Activated T-cell treated with anti-CD3 and anti-CD28 coated beads, Interleukin-2, amount 50 U/mL, for 4 hours (primary cell): ENCODE measurements around the gene HIF1AN. TPM values are rescaled to one million over a fixed set of nuclear protein-coding genes. Genes with fewer than 3 reads are reported as not detected.
"Not testable (repeated sequence)": the region's sequence is repeated elsewhere in the genome, so short reads cannot be mapped to it uniquely, and the experiment has no call there.

Experiments used
- ATAC-seq, 2 donors: fragments of 200-7000 bp; cut with Tn5 transposase; one replicate each; pipeline ENCODE4 v1.10.0; 2021
- DNase-seq: peaks from one replicate; pipeline ENCODE4 v3.0.0-alpha.2; 2020
- H3K27me3 Mint-ChIP-seq: one replicate; pipeline ENCODE4 v1.8.0; 2021; ENCODE audit warnings: low read depth, mixed read lengths
- H3K36me3 Mint-ChIP-seq: one replicate; pipeline ENCODE4 v1.8.0; 2022; ENCODE audit warnings: mixed read lengths; ENCODE audit not compliant: insufficient read depth
- H3K4me1 Mint-ChIP-seq: one replicate; pipeline ENCODE4 v1.8.0; 2021; ENCODE audit warnings: low read depth, mixed read lengths
- H3K4me3 Mint-ChIP-seq: one replicate; pipeline ENCODE4 v1.8.0; 2021; ENCODE audit warnings: mild to moderate bottlenecking, moderate library complexity, mixed read lengths
- H3K9me3 Mint-ChIP-seq: one replicate; pipeline ENCODE4 v1.8.0; 2021; ENCODE audit warnings: mixed read lengths
- total RNA-seq, 3 donors: library from RNA; stranded (reverse); gene quantifications; one replicate each; pipeline ENCODE4 v1.2.1, GENCODE V29; 2021

Gene HIF1AN
- total RNA-seq, 3 donors from 2014 or later = 42.8 to 52.6 (median 48.7) TPM

- H3K4me3 Mint-ChIP-seq = no peak overlapping the region
- peaks cover 8% of the 10 kb centered on the region for H3K4me1 Mint-ChIP-seq
These were observed 30.8 kb downstream of the HIF1AN start for GRCh38 chr10:100566561-100566960.

GRCh38 chr10:100567249-100567648, 31.5 kb downstream of the HIF1AN start:
- no peak overlapping the region for H3K4me3 Mint-ChIP-seq
- peaks cover 22% of the 10 kb centered on the region for H3K27me3 Mint-ChIP-seq
- H3K9me3 Mint-ChIP-seq = no peaks in the 10 kb centered on the region
- H3K36me3 Mint-ChIP-seq = no peaks in the 10 kb centered on the region
- DNase-seq (no peak), ATAC-seq (no peak)
- H3K4me1 Mint-ChIP-seq = peaks cover 4% of the 10 kb centered on the region

More at GRCh38 chr10:100566561-100566960, 30.8 kb downstream of the HIF1AN start:
- H3K36me3 Mint-ChIP-seq = no peaks in the 10 kb centered on the region
- peaks cover 25% of the 10 kb centered on the region for H3K27me3 Mint-ChIP-seq
- DNase-seq = no peak
- H3K9me3 Mint-ChIP-seq = no peaks in the 10 kb centered on the region
- no peak for ATAC-seq

- H3K36me3 Mint-ChIP-seq = no peaks in the 10 kb centered on the region
- DNase-seq (no peak), ATAC-seq (no peak)
- H3K27me3 Mint-ChIP-seq = peaks cover 23% of the 10 kb centered on the region
- H3K4me3 Mint-ChIP-seq = no peak overlapping the region
- H3K4me1 Mint-ChIP-seq = peaks cover 3% of the 10 kb centered on the region
- no peaks in the 10 kb centered on the region for H3K9me3 Mint-ChIP-seq
These were observed 32.1 kb downstream of the HIF1AN start for GRCh38 chr10:100567826-100568225.

- Mint-ChIP-seq H3K27me3 (peaks cover 21% of the 10 kb centered on the region), H3K4me3 (no peak overlapping the region), H3K4me1 (no peaks in the 10 kb centered on the region), H3K36me3 (no peaks in the 10 kb centered on the region), H3K9me3 (no peaks in the 10 kb centered on the region)
- DNase-seq (no peak), ATAC-seq (no peak)
These were observed 33.2 kb downstream of the HIF1AN start for GRCh38 chr10:100568912-100569311.

- ATAC-seq (peak in 1 of 2 donors; percentile 32), DNase-seq (no peak)
- Mint-ChIP-seq H3K36me3 (no peaks in the 10 kb centered on the region), H3K4me1 (no peaks in the 10 kb centered on the region), H3K9me3 (no peaks in the 10 kb centered on the region), H3K4me3 (no peak overlapping the region), H3K27me3 (peaks cover 18% of the 10 kb centered on the region)
These were observed 34.1 kb downstream of the HIF1AN start for GRCh38 chr10:100569687-100570481.

- Mint-ChIP-seq H3K27me3 (peaks cover 16% of the 10 kb centered on the region), H3K4me1 (no peaks in the 10 kb centered on the region), H3K36me3 (no peaks in the 10 kb centered on the region), H3K4me3 (no peak overlapping the region), H3K9me3 (no peaks in the 10 kb centered on the region)
- ATAC-seq (no peak), DNase-seq (no peak)
These were observed 34.8 kb downstream of the HIF1AN start for GRCh38 chr10:100570506-100570905.

GRCh38 chr10:100571084-100571856, 35.5 kb downstream of the HIF1AN start:
- Mint-ChIP-seq H3K36me3 (no peaks in the 10 kb centered on the region), H3K4me1 (no peaks in the 10 kb centered on the region), H3K9me3 (no peaks in the 10 kb centered on the region), H3K27me3 (peaks cover 21% of the 10 kb centered on the region), H3K4me3 (no peak overlapping the region)
- DNase-seq (no peak), ATAC-seq (no peak)

- not testable (repeated sequence) for ATAC-seq, H3K9me3 Mint-ChIP-seq, H3K36me3 Mint-ChIP-seq, H3K4me3 Mint-ChIP-seq, H3K4me1 Mint-ChIP-seq, DNase-seq
- peaks cover 39% of the 10 kb centered on the region for H3K27me3 Mint-ChIP-seq
These were observed 39.4 kb downstream of the HIF1AN start for GRCh38 chr10:100575146-100575545.

GRCh38 chr10:100575585-100576281, 40.0 kb downstream of the HIF1AN start:
- Mint-ChIP-seq H3K9me3 (no peaks in the 10 kb centered on the region), H3K36me3 (no peaks in the 10 kb centered on the region), H3K27me3 (peaks cover 39% of the 10 kb centered on the region), H3K4me3 (no peak overlapping the region), H3K4me1 (no peaks in the 10 kb centered on the region)
- no peak for DNase-seq
- no peak for ATAC-seq

GRCh38 chr10:100576282-100576635, 40.5 kb downstream of the HIF1AN start:
- no peak overlapping the region for H3K4me3 Mint-ChIP-seq
- no peaks in the 10 kb centered on the region for H3K4me1 Mint-ChIP-seq
- ATAC-seq = no peak
- H3K27me3 Mint-ChIP-seq = peaks cover 39% of the 10 kb centered on the region
- no peak for DNase-seq
- H3K36me3 Mint-ChIP-seq = no peaks in the 10 kb centered on the region
- H3K9me3 Mint-ChIP-seq = no peaks in the 10 kb centered on the region

- H3K4me3 Mint-ChIP-seq = no peak overlapping the region
- H3K36me3 Mint-ChIP-seq = no peaks in the 10 kb centered on the region
- ATAC-seq (no peak), DNase-seq (no peak)
- no peaks in the 10 kb centered on the region for H3K9me3 Mint-ChIP-seq
- H3K27me3 Mint-ChIP-seq = peaks cover 39% of the 10 kb centered on the region
- no peaks in the 10 kb centered on the region for H3K4me1 Mint-ChIP-seq
These were observed 43.7 kb downstream of the HIF1AN start for GRCh38 chr10:100579261-100580090.

- Mint-ChIP-seq H3K9me3 (peaks cover 13% of the 10 kb centered on the region), H3K4me1 (no peaks in the 10 kb centered on the region), H3K4me3 (no peak overlapping the region), H3K27me3 (peaks cover 71% of the 10 kb centered on the region), H3K36me3 (peaks cover 2% of the 10 kb centered on the region)
- no peak for DNase-seq
- ATAC-seq = no peak
These were observed 51.2 kb downstream of the HIF1AN start for GRCh38 chr10:100586959-100587358.

GRCh38 chr10:100598166-100598565, 62.4 kb downstream of the HIF1AN start:
- H3K9me3 Mint-ChIP-seq = no peaks in the 10 kb centered on the region
- H3K36me3 Mint-ChIP-seq = no peaks in the 10 kb centered on the region
- peaks cover 60% of the 10 kb centered on the region for H3K27me3 Mint-ChIP-seq
- H3K4me1 Mint-ChIP-seq = no peaks in the 10 kb centered on the region
- ATAC-seq (no peak), DNase-seq (no peak)
- no peak overlapping the region for H3K4me3 Mint-ChIP-seq

- ATAC-seq (no peak), DNase-seq (no peak)
- Mint-ChIP-seq H3K4me3 (no peak overlapping the region), H3K36me3 (no peaks in the 10 kb centered on the region), H3K27me3 (peaks cover 57% of the 10 kb centered on the region), H3K9me3 (peaks cover 1% of the 10 kb centered on the region), H3K4me1 (no peaks in the 10 kb centered on the region)
These were observed 64.5 kb downstream of the HIF1AN start for GRCh38 chr10:100600218-100600617.
